PFSK-1 (cell line): ENCODE data around the gene KRTAP9-6.
"Not testable (repeated sequence)": the region's sequence is repeated elsewhere in the genome, so short reads cannot be mapped to it uniquely, and the experiment has no call there.

ENCODE experiments used
- FOXP2 ChIP-seq: optimal IDR thresholded peaks from 2 replicates; pipeline ENCODE3; 2011; ENCODE audit warnings: borderline replicate concordance, control low read depth, inconsistent platforms; ENCODE audit not compliant: insufficient read depth; ENCODE audit errors: extremely low read length, extremely low read depth
- POLR2AphosphoS5 ChIP-seq: IDR thresholded peaks from 2 replicates; pipeline ENCODE4 v1.6.1; 2012; ENCODE audit warnings: low read depth, mild to moderate bottlenecking, control low read depth, low read length, moderate library complexity
- REST ChIP-seq, 2 experiments: IDR thresholded peaks; 2 replicates each; pipeline versions ENCODE4 v1.6.1 to v1.8.0; 2011 to 2012; ENCODE audit warnings: low read depth in 2 of 2, low read length in 2 of 2, control low read depth in 1 of 2, inconsistent platforms in 1 of 2, mild to moderate bottlenecking in 1 of 2, moderate library complexity in 1 of 2; ENCODE audit not compliant: insufficient read depth in 1 of 2
- SIN3A ChIP-seq: IDR thresholded peaks from 2 replicates; pipeline ENCODE4 v1.6.1; 2012; ENCODE audit warnings: mild to moderate bottlenecking, low read length, moderate library complexity, borderline replicate concordance; ENCODE audit not compliant: insufficient read depth
- TAF1 ChIP-seq: IDR thresholded peaks from 2 replicates; pipeline ENCODE4 v1.6.1; 2012; ENCODE audit warnings: low read length, control low read depth, borderline replicate concordance; ENCODE audit not compliant: insufficient read depth

Gene KRTAP9-6

DNA sequence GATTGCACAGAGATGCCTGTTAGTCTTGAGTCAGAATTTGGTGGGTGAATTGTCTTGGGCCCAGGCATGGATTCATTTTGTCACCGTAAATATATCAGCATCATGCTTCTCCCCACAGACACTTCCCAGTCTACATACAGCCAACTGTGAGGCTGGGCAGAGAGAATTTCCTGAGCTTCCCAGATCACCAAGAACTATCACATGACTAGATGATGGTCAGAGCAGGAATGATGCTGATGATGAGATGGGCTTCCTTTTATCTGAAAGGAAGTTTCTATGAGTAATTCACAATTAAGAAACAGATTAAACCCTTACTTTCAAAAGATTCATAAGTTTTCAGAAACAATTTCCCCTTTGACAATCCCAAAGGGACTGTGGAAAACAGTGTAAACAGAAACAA, 10.3 kb upstream of the KRTAP9-6 start:
- TF ChIP-seq FOXP2 = no peak
- TF ChIP-seq REST (IDR thresholded peaks at IDR 0.05; ENCODE audit: insufficient read depth in 1 of 2, low read depth in 2 of 2, low read length in 2 of 2) = no peak
- no peak for TF ChIP-seq POLR2AphosphoS5
- no peak for TF ChIP-seq TAF1

DNA sequence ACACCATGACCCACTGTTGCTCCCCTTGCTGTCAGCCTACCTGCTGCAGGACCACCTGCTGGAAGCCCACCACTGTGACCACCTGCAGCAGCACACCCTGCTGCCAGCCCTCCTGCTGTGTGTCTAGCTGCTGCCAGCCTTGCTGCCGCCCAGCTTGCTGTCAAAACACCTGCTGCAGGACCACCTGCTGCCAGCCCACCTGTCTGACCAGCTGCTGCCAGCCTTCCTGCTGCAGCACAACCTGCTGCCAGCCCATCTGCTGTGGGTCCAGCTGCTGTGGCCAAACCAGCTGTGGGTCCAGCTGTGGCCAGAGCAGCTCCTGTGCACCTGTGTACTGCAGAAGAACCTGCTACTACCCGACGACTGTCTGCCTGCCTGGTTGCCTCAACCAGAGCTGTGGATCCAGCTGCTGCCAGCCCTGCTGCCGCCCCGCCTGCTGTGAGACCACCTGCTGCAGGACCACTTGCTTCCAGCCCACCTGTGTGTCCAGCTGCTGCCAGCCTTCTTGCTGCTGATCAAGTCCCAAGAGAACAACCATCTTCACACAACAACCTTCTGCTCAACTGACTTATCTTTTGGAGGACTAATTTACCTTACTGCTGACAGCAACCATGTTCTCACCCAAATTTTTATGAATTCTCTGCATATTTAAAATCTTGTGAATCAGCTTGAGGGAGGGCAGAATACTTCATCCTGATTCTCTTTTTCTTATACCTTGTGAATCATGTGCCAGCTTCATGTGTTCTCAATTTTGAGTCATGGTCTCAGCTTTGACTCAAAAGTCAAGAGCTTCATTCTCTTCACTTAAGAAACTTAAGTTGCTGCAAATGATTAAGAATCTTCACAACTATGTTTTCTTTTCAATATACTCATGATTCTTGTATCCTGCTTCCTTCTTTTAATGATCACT, 9.5 kb upstream of the KRTAP9-6 start, which contains the start of gene KRTAP9-9:
KRTAP9-9 (plus strand) TSS at position 4 of the 910 bp plus-strand sequence.
- TF ChIP-seq SIN3A; REST (IDR thresholded peaks at IDR 0.05; ENCODE audit: insufficient read depth in 1 of 2, low read depth in 2 of 2, low read length in 2 of 2); TAF1: not testable (repeated sequence)

DNA sequence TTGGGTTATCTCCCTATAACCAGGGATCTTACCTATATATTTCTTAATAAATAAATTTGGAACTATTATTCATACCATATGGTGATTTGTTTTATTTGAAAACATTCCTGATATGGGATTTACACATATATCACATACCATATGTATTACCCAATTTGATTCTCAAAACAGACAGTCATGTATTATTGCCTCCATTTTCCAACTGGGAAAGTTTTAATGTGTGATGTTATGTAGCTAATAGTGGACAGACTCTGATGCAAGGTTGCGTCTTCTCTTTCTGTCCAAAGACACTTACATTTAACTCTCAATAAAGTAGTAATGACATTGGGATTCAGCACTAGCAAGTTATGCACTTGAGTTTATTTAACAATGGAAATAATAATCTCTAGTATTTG, 8.9 kb upstream of the KRTAP9-6 start:
- no peak for TF ChIP-seq REST (IDR thresholded peaks at IDR 0.05; ENCODE audit: insufficient read depth in 1 of 2, low read depth in 2 of 2, low read length in 2 of 2)
- no peak for TF ChIP-seq SIN3A
- TF ChIP-seq POLR2AphosphoS5 = no peak
- no peak for TF ChIP-seq TAF1
- no peak for TF ChIP-seq FOXP2

DNA sequence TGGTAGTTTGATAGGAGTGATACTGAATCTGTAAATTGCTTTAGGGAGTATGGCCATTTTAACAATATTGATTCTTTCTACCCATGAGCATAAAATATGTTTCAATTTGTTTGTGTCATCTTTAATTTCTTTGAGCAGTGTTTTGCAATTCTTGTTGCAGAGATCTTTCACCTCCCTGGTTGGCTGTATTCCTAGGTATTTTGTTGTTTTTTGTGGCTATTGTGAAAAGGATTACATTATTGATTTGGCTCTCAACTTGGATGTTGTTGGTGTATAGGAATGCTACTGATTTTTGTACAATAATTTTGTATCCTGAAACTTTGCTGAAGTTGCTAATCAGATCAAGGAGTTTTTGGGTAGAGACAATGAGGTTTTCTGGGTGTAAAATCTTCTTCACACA, 6.8 kb upstream of the KRTAP9-6 start:
- TF ChIP-seq FOXP2 (no peak), REST (IDR thresholded peaks at IDR 0.05; ENCODE audit: insufficient read depth in 1 of 2, low read depth in 2 of 2, low read length in 2 of 2) (no peak), SIN3A (no peak)

GRCh38 chr17:41263212-41263611, 2.0 kb upstream of the KRTAP9-6 start:
- TF ChIP-seq TAF1 (no peak), SIN3A (no peak), FOXP2 (no peak), REST (IDR thresholded peaks at IDR 0.05; ENCODE audit: insufficient read depth in 1 of 2, low read depth in 2 of 2, low read length in 2 of 2) (no peak), POLR2AphosphoS5 (no peak)
